Measurements from ENCODE around the gene ZPR1.
"Not testable (repeated sequence)": the region's sequence is repeated elsewhere in the genome, so short reads cannot be mapped to it uniquely, and the experiment has no call there.

Gene ZPR1

GRCh38 chr11:116792144-116792868, 4.5 kb upstream of the ZPR1 start:
- no peak for DNase-seq

GRCh38 chr11:116791813-116792143, 4.0 kb upstream of the ZPR1 start, which contains the start of gene APOA5:
TSS of gene APOA5 (minus strand) at chr11:116791879. CDS start at chr11:116791860, 19 bp downstream.
- no peak for DNase-seq

GRCh38 chr11:116791002-116791812, 3.4 kb upstream of the ZPR1 start:
- peak; percentile 60 for DNase-seq

- DNase-seq = no peak
Observed at GRCh38 chr11:116790167-116791001, 2.6 kb upstream of the ZPR1 start.

DNA sequence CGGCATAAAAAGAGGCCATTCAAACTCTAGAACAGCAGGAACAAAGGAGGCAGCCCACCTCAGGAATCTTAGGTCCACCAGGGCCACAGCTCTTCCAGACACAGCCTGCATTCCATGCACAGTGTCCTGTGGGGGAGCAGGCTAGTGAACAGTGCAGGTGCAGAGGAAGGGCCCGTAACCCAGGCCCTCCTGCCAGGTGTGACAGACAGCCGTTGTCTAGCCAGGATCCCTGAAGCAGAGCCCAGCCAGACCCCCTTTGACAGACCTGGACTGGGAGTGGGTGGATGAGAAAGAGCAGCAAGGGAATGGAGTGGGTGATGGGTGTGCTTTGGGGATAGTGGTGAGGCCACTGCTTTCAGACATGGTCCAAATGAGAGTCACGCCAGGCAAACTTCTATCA, 1.2 kb upstream of the ZPR1 start:
- DNase-seq = no peak

- no peak for DNase-seq
Observed at GRCh38 chr11:116788534-116788933, 711 bp upstream of the ZPR1 start.

- DNase-seq = no peak
Observed at GRCh38 chr11:116787436-116787785, 412 bp downstream of the ZPR1 start.

DNA sequence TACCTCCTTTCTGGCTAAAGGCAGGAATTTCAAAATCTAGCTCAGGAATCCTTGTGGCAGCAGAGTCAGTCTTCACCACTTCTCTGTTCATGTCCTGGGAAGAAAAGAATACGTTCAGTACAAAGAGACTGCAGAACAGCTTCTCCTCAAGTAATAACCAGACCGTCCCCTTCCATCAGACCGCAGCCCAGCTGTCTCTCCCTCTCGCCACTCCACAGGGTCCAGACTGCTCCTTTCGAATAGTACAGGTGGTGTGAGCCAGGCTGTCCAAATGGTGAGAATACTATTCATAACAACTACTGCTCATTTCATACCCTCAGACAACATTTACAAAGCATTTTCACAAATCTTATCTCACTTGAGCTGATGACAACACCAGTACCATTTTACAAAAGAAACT, 857 bp downstream of the ZPR1 start:
- no peak for DNase-seq

DNA sequence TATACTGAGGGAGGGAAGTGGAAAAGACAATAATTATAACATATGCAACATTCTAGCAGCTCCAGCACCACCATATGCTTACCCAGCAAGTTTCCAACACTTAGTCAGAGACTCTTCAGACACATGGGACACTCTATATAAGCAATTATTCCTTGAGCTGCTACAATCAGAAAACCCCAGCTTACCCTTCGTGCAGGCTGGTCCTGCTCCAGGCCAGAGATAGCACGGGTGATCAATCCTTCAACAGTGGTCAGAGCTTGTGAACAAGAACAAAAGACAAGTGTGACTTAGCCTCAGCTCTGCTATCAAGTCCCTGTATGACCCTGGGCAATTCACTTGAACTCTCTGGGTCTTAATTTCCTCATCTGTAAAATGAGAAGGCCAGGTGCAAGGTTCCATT, 1.5 kb downstream of the ZPR1 start:
- no peak for DNase-seq

GRCh38 chr11:116782728-116783127, 5.1 kb downstream of the ZPR1 start:
- DNase-seq = no peak

- no peak for DNase-seq
Observed at GRCh38 chr11:116778556-116778955, 9.3 kb downstream of the ZPR1 start.

DNA sequence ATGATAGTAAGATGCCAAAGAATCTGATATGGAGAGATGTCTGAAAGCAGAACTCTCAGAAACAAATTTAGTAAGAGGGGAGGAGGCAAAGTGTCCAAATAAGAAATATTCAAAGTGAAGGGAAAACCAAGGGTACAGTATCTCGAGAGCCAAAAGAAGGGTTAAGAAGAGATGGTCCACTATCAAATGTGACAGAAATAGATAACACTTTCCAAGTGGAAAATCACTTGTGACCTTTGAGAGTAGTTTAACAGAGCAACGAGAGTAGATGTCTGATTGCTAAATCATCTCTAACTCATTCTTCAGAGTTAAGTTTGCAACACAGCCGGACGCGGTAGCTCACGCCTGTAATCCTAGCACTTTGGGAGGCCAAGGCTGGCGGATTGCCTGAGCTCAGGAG, 10.8 kb downstream of the ZPR1 start:
- DNase-seq = no peak

DNA sequence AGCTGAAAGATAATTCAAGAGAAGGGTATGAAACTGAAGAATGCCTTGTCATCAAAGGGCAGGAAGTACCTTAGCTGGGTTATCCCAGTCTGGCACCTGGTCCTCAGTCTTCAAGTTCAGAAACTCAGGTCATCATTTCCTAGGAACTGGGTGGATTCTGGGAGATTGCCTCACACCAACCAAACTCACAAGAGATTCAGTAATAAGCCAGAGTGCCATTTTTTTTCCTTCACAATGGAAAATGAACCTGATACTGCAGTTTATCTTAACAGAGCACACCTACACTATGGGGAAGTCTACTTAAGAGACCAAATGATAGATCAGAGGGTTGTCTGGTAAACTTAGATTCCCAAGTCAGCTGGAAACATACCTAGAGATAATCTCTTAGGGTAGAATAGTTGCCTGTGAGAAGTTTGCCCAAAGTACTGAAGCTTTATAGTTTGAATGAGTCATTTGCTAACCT, 11.3 kb downstream of the ZPR1 start:
- no peak for DNase-seq

DNA sequence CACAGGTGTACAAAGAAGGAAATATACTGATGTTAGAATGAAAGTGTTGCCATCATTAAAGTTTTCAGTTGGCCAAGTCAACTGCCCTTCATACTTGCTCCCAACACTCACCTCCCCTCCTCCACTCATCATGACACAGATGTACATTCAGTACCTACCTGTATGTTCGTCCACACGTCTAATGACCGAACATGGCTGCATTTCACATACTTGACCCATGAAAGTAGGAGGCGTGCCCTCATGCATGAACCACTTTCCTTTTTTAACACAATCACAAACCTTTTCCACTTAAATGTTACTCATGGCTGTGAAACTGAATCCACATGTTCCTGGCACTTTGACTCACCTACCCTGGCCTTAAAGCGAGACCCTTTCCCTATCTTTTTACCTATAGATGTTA, 11.8 kb downstream of the ZPR1 start:
- DNase-seq = no peak

DNA sequence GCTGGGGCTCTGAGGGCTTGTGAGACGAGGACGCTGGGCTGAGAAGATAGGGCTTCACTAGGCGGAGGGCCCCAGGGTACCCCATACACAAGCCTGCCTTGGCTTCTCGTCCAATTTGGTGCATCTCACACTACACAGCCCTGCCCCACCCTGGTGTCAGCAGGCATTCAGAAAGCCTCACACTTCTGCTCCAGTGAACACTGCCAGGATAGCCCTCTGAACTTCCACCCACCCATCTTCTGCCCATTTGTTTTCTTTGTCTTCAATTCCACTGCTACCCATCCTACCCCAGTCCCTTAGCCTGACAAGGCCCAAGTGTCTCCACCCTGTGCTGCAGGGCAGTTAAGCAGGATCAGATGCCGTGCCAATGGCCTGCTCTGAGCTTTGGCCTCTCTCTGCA, 13.2 kb downstream of the ZPR1 start:
- no peak for DNase-seq

- DNase-seq = no peak
Observed at GRCh38 chr11:116773203-116774097, 14.4 kb downstream of the ZPR1 start.

- peak; percentile 87 for DNase-seq
Observed at GRCh38 chr11:116772443-116773202, 15.2 kb downstream of the ZPR1 start, which contains the start of gene BUD13. TSS of gene BUD13 (minus strand) at chr11:116772987. CDS start at chr11:116772964, 23 bp downstream.

DNA sequence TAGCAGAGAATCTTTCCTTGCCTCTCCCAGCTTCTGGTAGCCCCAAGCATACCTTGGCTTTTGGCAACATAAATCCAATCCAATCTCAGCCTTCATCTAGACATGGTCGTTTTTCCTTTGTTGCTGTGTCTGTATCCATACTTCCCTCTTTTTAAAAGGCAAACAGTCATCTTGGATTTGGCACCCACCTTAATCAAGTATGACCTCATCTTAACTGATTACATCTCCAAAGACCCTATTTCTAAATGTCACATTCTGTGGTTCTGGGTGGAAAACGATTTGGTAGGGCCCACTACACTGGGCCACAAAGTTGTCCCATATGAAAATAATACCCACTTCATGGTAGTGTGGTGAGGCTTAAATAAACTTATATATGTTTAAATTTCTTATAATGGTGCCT, 15.9 kb downstream of the ZPR1 start:
- DNase-seq = no peak

- no peak for DNase-seq
Observed at GRCh38 chr11:116762132-116762531, 25.7 kb downstream of the ZPR1 start.

- not testable (repeated sequence) for DNase-seq
Observed at GRCh38 chr11:116756044-116756443, 31.8 kb downstream of the ZPR1 start.

DNA sequence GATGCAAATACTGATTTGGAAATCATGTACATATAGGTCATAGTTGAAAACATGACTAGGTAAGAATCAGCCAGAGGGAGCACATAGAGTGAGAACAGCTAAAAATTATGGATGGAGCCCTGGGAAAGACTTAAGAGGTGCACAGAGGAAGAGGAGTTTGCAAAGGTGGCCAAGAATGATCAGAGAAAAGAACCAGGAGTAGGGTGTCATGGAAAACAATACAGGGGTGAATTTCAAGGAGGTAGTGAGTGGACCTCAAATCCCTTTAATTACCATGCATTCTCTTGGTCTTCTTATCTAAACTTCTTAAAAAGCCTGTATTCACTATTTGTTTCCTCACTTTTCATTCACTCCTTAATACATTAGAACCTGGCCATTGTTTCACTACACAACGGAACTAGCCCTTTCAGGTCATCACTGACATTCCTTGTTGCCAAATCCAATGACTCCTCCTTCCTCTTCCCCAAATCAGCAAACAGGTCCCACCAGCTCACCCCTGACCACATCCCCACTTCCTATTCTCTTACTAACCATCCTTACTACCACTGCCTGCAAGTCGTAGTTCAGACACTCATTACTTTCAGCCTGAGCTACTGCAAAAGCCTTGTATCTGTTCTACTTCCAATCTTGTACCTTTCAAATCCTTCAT, 37.6 kb downstream of the ZPR1 start:
- DNase-seq = no peak
